ENCODE data around the gene LIN37.
A peak's percentile ranks its signal among the peaks of the same experiment; 100 is the strongest.

The LIN37 gene

DNA sequence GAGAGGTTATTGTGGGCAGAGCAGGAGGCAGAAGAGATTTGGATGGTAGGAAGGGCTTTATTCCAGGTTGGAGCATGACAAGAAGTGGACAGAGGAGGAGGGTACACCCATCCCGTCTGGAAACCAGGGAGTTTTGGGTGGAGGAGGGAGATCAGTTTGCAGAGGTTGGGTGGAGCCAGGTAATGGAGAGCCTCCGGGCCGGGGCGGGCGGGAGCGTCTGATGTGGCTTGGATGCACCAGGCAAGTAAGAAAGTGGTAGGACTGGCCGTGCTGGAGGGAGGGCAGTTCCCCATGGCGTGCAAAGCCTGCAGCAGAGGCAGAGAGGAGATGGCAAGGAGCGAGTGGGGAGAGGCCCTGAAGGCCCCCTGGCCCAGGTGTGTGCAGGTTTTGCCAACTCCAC, 17.0 kb upstream of the LIN37 start:
- Histone ChIP-seq H3K27ac (replicated peaks; ENCODE audit: low read length) (no peak overlapping the region), H3K4me2 (ENCODE audit: insufficient read depth, low read length, poor library complexity, severe bottlenecking) (no peak overlapping the region), H3K14ac (ENCODE audit: low read length) (no peak overlapping the region), H2AFZ (ENCODE audit: low read length) (no peak overlapping the region), H3K9me3 (replicated peaks in 1 of 2; ENCODE audit: control insufficient read depth in 2 of 2, insufficient read depth in 1 of 2, low read depth in 1 of 2, low read length in 2 of 2) (no peaks in the 10 kb centered on the region), H3K27me3 (ENCODE audit: control insufficient read depth in 3 of 3, insufficient read depth in 3 of 3, low read depth in 1 of 3, low read length in 3 of 3) (no peaks in the 10 kb centered on the region), H2BK5ac (ENCODE audit: low read length) (no peak overlapping the region), H3K18ac (ENCODE audit: low read length) (no peak overlapping the region), H2AK5ac (ENCODE audit: low read depth, low read length) (no peak overlapping the region), H3K4me3 (ENCODE audit: low read length in 2 of 2) (no peak overlapping the region), H3K4me1 (ENCODE audit: control insufficient read depth in 2 of 2, insufficient read depth in 1 of 2, low read depth in 1 of 2, low read length in 2 of 2) (no peaks in the 10 kb centered on the region), H3K36me3 (replicated peaks in 1 of 2; ENCODE audit: control insufficient read depth in 2 of 2, insufficient read depth in 2 of 2, low read length in 2 of 2) (peaks cover 71 to 96% of the 10 kb centered on the region in 2 donors), H2BK15ac (ENCODE audit: low read length) (no peak overlapping the region), H2BK120ac (ENCODE audit: low read depth, low read length) (no peak overlapping the region), H4K91ac (ENCODE audit: low read depth, low read length, poor library complexity) (no peak overlapping the region), H3K4ac (ENCODE audit: low read length) (no peak overlapping the region), H3K23ac (ENCODE audit: low read depth, low read length, poor library complexity) (peak overlapping the region; percentile 31), H3K9ac (ENCODE audit: low read depth, low read length, poor library complexity) (no peak overlapping the region), H4K8ac (ENCODE audit: low read depth, low read length) (no peak overlapping the region), H3K79me1 (ENCODE audit: low read depth, low read length) (peaks cover 14% of the 10 kb centered on the region), H2BK12ac (ENCODE audit: low read length) (no peak overlapping the region)
- DNase-seq (ENCODE audit: low spot score), result no peak
- WGBS, 2 donors (ENCODE audit: extremely low coverage in 2 of 2, insufficient read length in 2 of 2, insufficient replicate concordance in 1 of 2), result no CpG with 5 or more reads among the region's 9 CpGs

DNA sequence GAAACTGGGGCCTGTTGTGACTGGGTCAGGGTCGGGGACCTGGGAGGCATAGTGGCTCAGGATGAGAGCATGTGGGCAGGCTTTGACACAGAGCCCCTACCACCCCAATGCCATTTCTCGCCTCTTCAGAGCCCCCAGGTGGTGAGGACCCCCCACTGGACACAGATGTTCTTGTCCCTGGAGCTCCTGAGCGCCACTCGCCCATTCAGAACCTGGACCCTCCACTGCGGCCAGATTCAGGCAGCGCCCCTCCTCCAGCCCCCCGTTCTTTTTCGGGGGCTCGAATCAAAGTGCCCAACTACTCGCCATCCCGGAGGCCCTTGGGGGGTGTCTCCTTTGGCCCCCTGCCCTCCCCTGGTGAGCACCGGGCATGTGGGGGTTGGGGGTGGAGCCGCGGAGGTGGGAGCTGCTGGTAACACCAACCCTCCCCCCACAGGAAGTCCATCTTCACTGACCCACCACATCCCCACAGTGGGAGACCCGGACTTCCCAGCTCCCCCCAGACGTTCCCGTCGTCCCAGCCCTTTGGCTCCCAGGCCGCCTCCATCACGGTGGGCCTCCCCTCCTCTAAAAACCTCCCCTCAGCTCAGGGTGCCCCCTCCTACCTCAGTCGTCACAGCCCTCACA, 16.5 kb upstream of the LIN37 start:
- Histone ChIP-seq H3K27ac (replicated peaks; ENCODE audit: low read length) (no peak overlapping the region), H3K36me3 (replicated peaks in 1 of 2; ENCODE audit: control insufficient read depth in 2 of 2, insufficient read depth in 2 of 2, low read length in 2 of 2) (peaks cover 74 to 98% of the 10 kb centered on the region in 2 donors), H3K4me3 (ENCODE audit: low read length in 2 of 2) (no peak overlapping the region), H3K23ac (ENCODE audit: low read depth, low read length, poor library complexity) (peak overlapping the region; percentile 31), H3K4me1 (ENCODE audit: control insufficient read depth in 2 of 2, insufficient read depth in 1 of 2, low read depth in 1 of 2, low read length in 2 of 2) (no peaks in the 10 kb centered on the region), H3K4me2 (ENCODE audit: insufficient read depth, low read length, poor library complexity, severe bottlenecking) (no peak overlapping the region), H2AFZ (ENCODE audit: low read length) (no peak overlapping the region), H3K27me3 (ENCODE audit: control insufficient read depth in 3 of 3, insufficient read depth in 3 of 3, low read depth in 1 of 3, low read length in 3 of 3) (no peaks in the 10 kb centered on the region), H3K79me1 (ENCODE audit: low read depth, low read length) (peaks cover 15% of the 10 kb centered on the region), H3K4ac (ENCODE audit: low read length) (no peak overlapping the region), H3K9ac (ENCODE audit: low read depth, low read length, poor library complexity) (no peak overlapping the region), H4K8ac (ENCODE audit: low read depth, low read length) (no peak overlapping the region), H2AK5ac (ENCODE audit: low read depth, low read length) (no peak overlapping the region), H2BK5ac (ENCODE audit: low read length) (no peak overlapping the region), H2BK12ac (ENCODE audit: low read length) (no peak overlapping the region), H3K14ac (ENCODE audit: low read length) (no peak overlapping the region), H3K18ac (ENCODE audit: low read length) (no peak overlapping the region), H2BK15ac (ENCODE audit: low read length) (no peak overlapping the region), H3K9me3 (replicated peaks in 1 of 2; ENCODE audit: control insufficient read depth in 2 of 2, insufficient read depth in 1 of 2, low read depth in 1 of 2, low read length in 2 of 2) (no peaks in the 10 kb centered on the region), H4K91ac (ENCODE audit: low read depth, low read length, poor library complexity) (no peak overlapping the region), H2BK120ac (ENCODE audit: low read depth, low read length) (no peak overlapping the region)
- DNase-seq (ENCODE audit: low spot score), result no peak
- no CpG with 5 or more reads among the region's 21 CpGs for WGBS, 2 donors (ENCODE audit: extremely low coverage in 2 of 2, insufficient read length in 2 of 2, insufficient replicate concordance in 1 of 2)

DNA sequence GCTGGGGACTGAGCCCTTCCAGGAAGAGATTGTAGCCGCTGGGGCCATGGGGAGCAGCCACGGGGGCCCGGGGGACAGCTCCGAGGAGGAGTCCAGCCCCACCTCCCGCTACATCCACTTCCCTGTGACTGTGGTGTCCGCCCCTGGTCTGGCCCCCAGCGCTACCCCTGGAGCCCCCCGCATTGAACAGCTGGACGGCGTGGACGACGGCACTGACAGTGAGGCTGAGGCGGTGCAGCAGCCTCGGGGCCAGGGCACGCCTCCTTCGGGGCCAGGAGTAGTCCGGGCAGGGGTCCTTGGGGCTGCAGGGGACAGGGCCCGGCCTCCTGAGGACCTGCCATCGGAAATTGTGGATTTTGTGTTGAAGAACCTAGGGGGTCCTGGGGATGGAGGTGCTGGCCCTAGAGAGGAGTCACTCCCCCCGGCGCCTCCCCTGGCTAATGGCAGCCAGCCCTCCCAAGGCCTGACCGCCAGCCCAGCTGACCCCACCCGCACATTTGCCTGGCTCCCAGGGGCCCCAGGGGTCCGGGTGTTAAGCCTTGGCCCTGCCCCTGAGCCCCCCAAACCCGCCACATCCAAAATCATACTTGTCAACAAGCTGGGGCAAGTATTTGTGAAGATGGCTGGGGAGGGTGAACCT, 15.7 kb upstream of the LIN37 start:
- Histone ChIP-seq H3K4ac (ENCODE audit: low read length) (no peak overlapping the region), H2BK5ac (ENCODE audit: low read length) (no peak overlapping the region), H3K9ac (ENCODE audit: low read depth, low read length, poor library complexity) (peak overlapping the region; percentile 4), H3K14ac (ENCODE audit: low read length) (peak overlapping the region; percentile 56), H4K8ac (ENCODE audit: low read depth, low read length) (no peak overlapping the region), H2BK120ac (ENCODE audit: low read depth, low read length) (no peak overlapping the region), H3K18ac (ENCODE audit: low read length) (no peak overlapping the region), H3K79me1 (ENCODE audit: low read depth, low read length) (peaks cover 16% of the 10 kb centered on the region), H2AK5ac (ENCODE audit: low read depth, low read length) (no peak overlapping the region), H3K4me3 (ENCODE audit: low read length in 2 of 2) (no peak overlapping the region), H2AFZ (ENCODE audit: low read length) (no peak overlapping the region), H3K27ac (replicated peaks; ENCODE audit: low read length) (no peak overlapping the region), H3K36me3 (replicated peaks in 1 of 2; ENCODE audit: control insufficient read depth in 2 of 2, insufficient read depth in 2 of 2, low read length in 2 of 2) (peaks cover 73 to 98% of the 10 kb centered on the region in 2 donors), H2BK15ac (ENCODE audit: low read length) (no peak overlapping the region), H4K91ac (ENCODE audit: low read depth, low read length, poor library complexity) (no peak overlapping the region), H3K9me3 (replicated peaks in 1 of 2; ENCODE audit: control insufficient read depth in 2 of 2, insufficient read depth in 1 of 2, low read depth in 1 of 2, low read length in 2 of 2) (no peaks in the 10 kb centered on the region), H3K4me2 (ENCODE audit: insufficient read depth, low read length, poor library complexity, severe bottlenecking) (no peak overlapping the region), H2BK12ac (ENCODE audit: low read length) (no peak overlapping the region), H3K27me3 (ENCODE audit: control insufficient read depth in 3 of 3, insufficient read depth in 3 of 3, low read depth in 1 of 3, low read length in 3 of 3) (no peaks in the 10 kb centered on the region), H3K23ac (ENCODE audit: low read depth, low read length, poor library complexity) (no peak overlapping the region), H3K4me1 (ENCODE audit: control insufficient read depth in 2 of 2, insufficient read depth in 1 of 2, low read depth in 1 of 2, low read length in 2 of 2) (no peaks in the 10 kb centered on the region)
- no peak for DNase-seq (ENCODE audit: low spot score)
- no CpG with 5 or more reads among the region's 25 CpGs for WGBS, 2 donors (ENCODE audit: extremely low coverage in 2 of 2, insufficient read length in 2 of 2, insufficient replicate concordance in 1 of 2)

DNA sequence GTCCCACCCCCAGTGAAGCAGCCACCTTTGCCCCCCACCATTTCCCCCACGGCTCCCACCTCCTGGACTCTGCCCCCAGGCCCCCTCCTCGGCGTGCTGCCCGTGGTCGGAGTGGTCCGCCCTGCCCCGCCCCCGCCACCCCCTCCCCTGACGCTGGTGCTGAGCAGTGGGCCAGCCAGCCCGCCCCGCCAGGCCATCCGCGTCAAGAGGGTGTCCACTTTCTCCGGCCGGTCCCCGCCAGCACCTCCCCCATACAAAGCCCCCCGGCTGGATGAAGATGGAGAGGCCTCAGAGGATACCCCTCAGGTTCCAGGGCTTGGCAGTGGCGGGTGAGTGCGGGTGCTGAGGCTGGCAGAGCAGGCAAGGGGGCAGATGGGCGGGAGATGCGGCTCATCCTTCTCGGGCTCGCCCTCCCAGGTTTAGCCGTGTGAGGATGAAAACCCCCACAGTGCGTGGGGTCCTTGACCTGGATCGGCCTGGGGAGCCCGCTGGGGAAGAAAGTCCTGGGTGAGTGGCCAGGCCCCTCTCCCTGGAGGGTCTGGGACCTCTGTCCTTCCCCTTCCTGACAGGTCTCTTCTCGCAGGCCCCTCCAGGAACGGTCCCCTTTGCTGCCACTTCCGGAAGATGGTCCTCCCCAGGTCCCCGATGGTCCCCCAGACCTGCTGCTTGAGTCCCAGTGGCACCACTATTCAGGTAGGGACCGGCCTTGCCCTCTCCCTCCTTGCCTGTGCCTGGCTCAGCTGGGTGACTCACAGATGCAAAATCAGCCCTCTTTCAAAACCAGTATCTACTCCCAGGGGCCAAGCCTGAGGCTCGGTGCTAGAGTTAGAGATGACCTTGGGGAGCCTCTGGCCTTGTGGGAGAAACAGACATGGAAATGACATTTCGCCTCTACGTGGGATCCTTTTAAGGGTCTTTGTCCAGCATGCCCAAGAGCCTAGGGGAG, 14.9 kb upstream of the LIN37 start:
- no peak overlapping the region for H3K4ac ChIP-seq (ENCODE audit: low read length)
- peak overlapping the region; percentile 17 for H4K8ac ChIP-seq (ENCODE audit: low read depth, low read length)
- H2AFZ ChIP-seq (ENCODE audit: low read length), result no peak overlapping the region
- DNase-seq (ENCODE audit: low spot score), result no peak
- H2BK120ac ChIP-seq (ENCODE audit: low read depth, low read length), result no peak overlapping the region
- H2BK12ac ChIP-seq (ENCODE audit: low read length), result no peak overlapping the region
- peaks cover 74 to 98% of the 10 kb centered on the region in 2 donors for H3K36me3 ChIP-seq (replicated peaks in 1 of 2; ENCODE audit: control insufficient read depth in 2 of 2, insufficient read depth in 2 of 2, low read length in 2 of 2)
- H4K91ac ChIP-seq (ENCODE audit: low read depth, low read length, poor library complexity), result no peak overlapping the region
- no peak overlapping the region for H2AK5ac ChIP-seq (ENCODE audit: low read depth, low read length)
- no peak overlapping the region for H3K4me2 ChIP-seq (ENCODE audit: insufficient read depth, low read length, poor library complexity, severe bottlenecking)
- no CpG with 5 or more reads among the region's 35 CpGs for WGBS, 2 donors (ENCODE audit: extremely low coverage in 2 of 2, insufficient read length in 2 of 2, insufficient replicate concordance in 1 of 2)
- no peaks in the 10 kb centered on the region for H3K27me3 ChIP-seq (ENCODE audit: control insufficient read depth in 3 of 3, insufficient read depth in 3 of 3, low read depth in 1 of 3, low read length in 3 of 3)
- H3K18ac ChIP-seq (ENCODE audit: low read length), result no peak overlapping the region
- H3K23ac ChIP-seq (ENCODE audit: low read depth, low read length, poor library complexity), result peak overlapping the region; percentile 20
- H3K9ac ChIP-seq (ENCODE audit: low read depth, low read length, poor library complexity), result peak overlapping the region; percentile 60
- H3K14ac ChIP-seq (ENCODE audit: low read length), result no peak overlapping the region
- H3K4me3 ChIP-seq (ENCODE audit: low read length in 2 of 2), result no peak overlapping the region
- no peak overlapping the region for H2BK15ac ChIP-seq (ENCODE audit: low read length)
- H2BK5ac ChIP-seq (ENCODE audit: low read length), result peak overlapping the region; percentile 66
- H3K79me1 ChIP-seq (ENCODE audit: low read depth, low read length), result peaks cover 16% of the 10 kb centered on the region
- no peaks in the 10 kb centered on the region for H3K9me3 ChIP-seq (replicated peaks in 1 of 2; ENCODE audit: control insufficient read depth in 2 of 2, insufficient read depth in 1 of 2, low read depth in 1 of 2, low read length in 2 of 2)
- no peaks in the 10 kb centered on the region for H3K4me1 ChIP-seq (ENCODE audit: control insufficient read depth in 2 of 2, insufficient read depth in 1 of 2, low read depth in 1 of 2, low read length in 2 of 2)
- H3K27ac ChIP-seq (replicated peaks; ENCODE audit: low read length), result no peak overlapping the region
